ENCODE results near the gene PPP4R1.

PPP4R1 gene

GRCh38 chr18:9557250-9557943 lies 57.0 kb downstream of the PPP4R1 start:
- H3K27ac Mint-ChIP-seq = no peak overlapping the region
- H3K4me1 Mint-ChIP-seq (ENCODE audit: low read depth) = no peaks in the 10 kb centered on the region
- H3K36me3 Mint-ChIP-seq = peaks cover 24% of the 10 kb centered on the region
- no peak overlapping the region for H3K4me3 Mint-ChIP-seq
- no peaks in the 10 kb centered on the region for H3K27me3 Mint-ChIP-seq
- peaks cover 4% of the 10 kb centered on the region for H3K9me3 Mint-ChIP-seq (ENCODE audit: low read depth)

- Mint-ChIP-seq H3K27ac (no peak overlapping the region), H3K9me3 (ENCODE audit: low read depth) (peaks cover 4% of the 10 kb centered on the region), H3K4me3 (no peak overlapping the region), H3K27me3 (no peaks in the 10 kb centered on the region), H3K4me1 (ENCODE audit: low read depth) (no peaks in the 10 kb centered on the region), H3K36me3 (peaks cover 29% of the 10 kb centered on the region)
Measured at GRCh38 chr18:9552616-9553015, 61.7 kb downstream of the PPP4R1 start.

- Mint-ChIP-seq H3K27ac (no peak overlapping the region), H3K27me3 (no peaks in the 10 kb centered on the region), H3K9me3 (ENCODE audit: low read depth) (peaks cover 4% of the 10 kb centered on the region), H3K36me3 (peaks cover 30% of the 10 kb centered on the region), H3K4me1 (ENCODE audit: low read depth) (no peaks in the 10 kb centered on the region), H3K4me3 (no peak overlapping the region)
Measured at GRCh38 chr18:9552191-9552590, 62.2 kb downstream of the PPP4R1 start.

GRCh38 chr18:9550429-9550828 lies 63.9 kb downstream of the PPP4R1 start:
- Mint-ChIP-seq H3K27me3 (no peaks in the 10 kb centered on the region), H3K27ac (no peak overlapping the region), H3K4me1 (ENCODE audit: low read depth) (no peaks in the 10 kb centered on the region), H3K36me3 (peaks cover 30% of the 10 kb centered on the region), H3K4me3 (no peak overlapping the region), H3K9me3 (ENCODE audit: low read depth) (peaks cover 4% of the 10 kb centered on the region)

GRCh38 chr18:9549405-9549804 lies 65.0 kb downstream of the PPP4R1 start:
- Mint-ChIP-seq H3K4me3 (no peak overlapping the region), H3K4me1 (ENCODE audit: low read depth) (no peaks in the 10 kb centered on the region), H3K27ac (no peak overlapping the region), H3K27me3 (no peaks in the 10 kb centered on the region), H3K36me3 (peaks cover 26% of the 10 kb centered on the region), H3K9me3 (ENCODE audit: low read depth) (peaks cover 4% of the 10 kb centered on the region)

GRCh38 chr18:9547782-9548181 lies 66.6 kb downstream of the PPP4R1 start:
- H3K4me1 Mint-ChIP-seq (ENCODE audit: low read depth) = peaks cover 2% of the 10 kb centered on the region
- H3K4me3 Mint-ChIP-seq = no peak overlapping the region
- H3K27me3 Mint-ChIP-seq = no peaks in the 10 kb centered on the region
- peaks cover 2% of the 10 kb centered on the region for H3K9me3 Mint-ChIP-seq (ENCODE audit: low read depth)
- no peak overlapping the region for H3K27ac Mint-ChIP-seq
- peaks cover 17% of the 10 kb centered on the region for H3K36me3 Mint-ChIP-seq

GRCh38 chr18:9546468-9546867 lies 67.9 kb downstream of the PPP4R1 start:
- Mint-ChIP-seq H3K36me3 (peaks cover 16% of the 10 kb centered on the region), H3K4me1 (ENCODE audit: low read depth) (peaks cover 2% of the 10 kb centered on the region), H3K27me3 (no peaks in the 10 kb centered on the region), H3K9me3 (ENCODE audit: low read depth) (no peaks in the 10 kb centered on the region), H3K4me3 (no peak overlapping the region), H3K27ac (no peak overlapping the region)

GRCh38 chr18:9545029-9545428 lies 69.3 kb downstream of the PPP4R1 start:
- Mint-ChIP-seq H3K9me3 (ENCODE audit: low read depth) (no peaks in the 10 kb centered on the region), H3K27me3 (no peaks in the 10 kb centered on the region), H3K4me1 (ENCODE audit: low read depth) (peaks cover 2% of the 10 kb centered on the region), H3K36me3 (peaks cover 14% of the 10 kb centered on the region), H3K4me3 (no peak overlapping the region), H3K27ac (no peak overlapping the region)

- no peaks in the 10 kb centered on the region for H3K27me3 Mint-ChIP-seq
- H3K27ac Mint-ChIP-seq = no peak overlapping the region
- H3K4me1 Mint-ChIP-seq (ENCODE audit: low read depth) = peaks cover 2% of the 10 kb centered on the region
- H3K4me3 Mint-ChIP-seq = no peak overlapping the region
- H3K9me3 Mint-ChIP-seq (ENCODE audit: low read depth) = no peaks in the 10 kb centered on the region
- peaks cover 8% of the 10 kb centered on the region for H3K36me3 Mint-ChIP-seq
Measured at GRCh38 chr18:9542924-9543323, 71.4 kb downstream of the PPP4R1 start.

GRCh38 chr18:9539938-9540337 lies 74.4 kb downstream of the PPP4R1 start:
- H3K36me3 Mint-ChIP-seq = peaks cover 6% of the 10 kb centered on the region
- H3K4me3 Mint-ChIP-seq = no peak overlapping the region
- no peaks in the 10 kb centered on the region for H3K27me3 Mint-ChIP-seq

GRCh38 chr18:9539283-9539682 lies 75.1 kb downstream of the PPP4R1 start:
- H3K4me3 Mint-ChIP-seq = no peak overlapping the region
- peaks cover 2% of the 10 kb centered on the region for H3K4me1 Mint-ChIP-seq (ENCODE audit: low read depth)
- H3K9me3 Mint-ChIP-seq (ENCODE audit: low read depth) = no peaks in the 10 kb centered on the region

More at GRCh38 chr18:9539938-9540337, 74.4 kb downstream of the PPP4R1 start:
- no peak overlapping the region for H3K27ac Mint-ChIP-seq
- no peaks in the 10 kb centered on the region for H3K9me3 Mint-ChIP-seq (ENCODE audit: low read depth)
- H3K4me1 Mint-ChIP-seq (ENCODE audit: low read depth) = peaks cover 2% of the 10 kb centered on the region

GRCh38 chr18:9537677-9538076 lies 76.7 kb downstream of the PPP4R1 start:
- Mint-ChIP-seq H3K9me3 (ENCODE audit: low read depth) (no peaks in the 10 kb centered on the region), H3K27ac (no peak overlapping the region), H3K4me3 (no peak overlapping the region), H3K36me3 (peaks cover 8% of the 10 kb centered on the region), H3K27me3 (no peaks in the 10 kb centered on the region), H3K4me1 (ENCODE audit: low read depth) (no peaks in the 10 kb centered on the region)

More at GRCh38 chr18:9539283-9539682, 75.1 kb downstream of the PPP4R1 start:
- H3K27me3 Mint-ChIP-seq = no peaks in the 10 kb centered on the region
- H3K36me3 Mint-ChIP-seq = peaks cover 6% of the 10 kb centered on the region
- no peak overlapping the region for H3K27ac Mint-ChIP-seq

- Mint-ChIP-seq H3K4me1 (ENCODE audit: low read depth) (no peaks in the 10 kb centered on the region), H3K36me3 (peaks cover 7% of the 10 kb centered on the region), H3K27ac (no peak overlapping the region), H3K9me3 (ENCODE audit: low read depth) (no peaks in the 10 kb centered on the region), H3K4me3 (no peak overlapping the region), H3K27me3 (no peaks in the 10 kb centered on the region)
Measured at GRCh38 chr18:9536354-9537152, 77.8 kb downstream of the PPP4R1 start.

GRCh38 chr18:9535430-9535991 lies 78.8 kb downstream of the PPP4R1 start:
- Mint-ChIP-seq H3K9me3 (ENCODE audit: low read depth) (no peaks in the 10 kb centered on the region), H3K27ac (no peak overlapping the region), H3K4me3 (no peak overlapping the region), H3K4me1 (ENCODE audit: low read depth) (no peaks in the 10 kb centered on the region), H3K36me3 (peaks cover 6% of the 10 kb centered on the region), H3K27me3 (no peaks in the 10 kb centered on the region)

GRCh38 chr18:9534844-9535243 lies 79.5 kb downstream of the PPP4R1 start:
- H3K36me3 Mint-ChIP-seq = peaks cover 6% of the 10 kb centered on the region
- H3K27me3 Mint-ChIP-seq = no peaks in the 10 kb centered on the region
- no peak overlapping the region for H3K27ac Mint-ChIP-seq
- no peaks in the 10 kb centered on the region for H3K4me1 Mint-ChIP-seq (ENCODE audit: low read depth)
- no peak overlapping the region for H3K4me3 Mint-ChIP-seq
- no peaks in the 10 kb centered on the region for H3K9me3 Mint-ChIP-seq (ENCODE audit: low read depth)

All from activated naive CD8-positive, alpha-beta T cell (primary cell).